Measurements from ENCODE around the gene NUBP2. TPM values are rescaled to one million over a fixed set of nuclear protein-coding genes. Genes with fewer than 3 reads are reported as not detected.

NUBP2 gene
- total RNA-seq, 2 experiments from 2014 or later: 45.9 to 48.0 TPM

DNA sequence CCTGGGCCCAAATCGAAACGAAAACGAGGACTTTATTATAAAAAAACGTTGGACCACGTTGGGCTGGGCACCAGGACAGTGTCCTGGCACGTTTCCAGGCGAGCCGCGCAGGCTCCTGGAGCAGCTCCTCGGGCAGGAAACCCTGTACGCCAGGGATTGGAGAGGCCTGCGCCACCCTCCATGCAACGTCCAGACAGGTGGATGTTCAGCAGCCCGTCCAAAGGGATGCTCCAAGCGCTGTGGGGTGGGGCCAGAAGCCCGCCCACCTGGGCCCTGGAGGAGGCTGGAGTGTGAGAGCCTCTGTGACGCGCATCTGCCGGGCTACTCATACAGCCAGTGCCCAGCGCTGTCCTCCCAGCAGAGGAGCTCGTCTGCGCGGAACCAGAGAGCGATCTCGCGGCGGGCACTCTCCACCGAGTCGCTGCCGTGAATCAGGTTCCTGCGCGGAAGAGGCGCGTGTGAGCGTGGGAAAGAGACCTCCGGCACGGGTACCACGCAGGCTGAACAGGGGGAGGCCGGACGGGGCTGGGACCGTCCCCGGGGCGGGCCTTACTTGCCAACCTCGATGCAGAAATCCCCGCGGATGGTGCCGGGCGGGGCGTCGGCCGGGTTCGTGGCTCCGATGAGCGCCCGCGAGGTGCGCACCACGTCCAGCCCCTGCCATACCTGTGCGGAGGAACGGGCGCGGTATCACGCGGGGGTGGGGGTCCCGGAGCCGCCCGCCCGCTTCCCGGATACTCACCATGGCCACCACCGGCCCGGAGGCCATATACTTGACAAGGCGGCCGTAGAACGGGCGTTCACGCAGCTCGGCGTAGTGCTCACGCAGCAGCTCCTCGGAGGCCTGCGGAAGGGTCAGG lies 12.2 kb upstream of the NUBP2 start:
- H3K4me1 Mint-ChIP-seq (ENCODE audit: low read depth): peaks cover 6% of the 10 kb centered on the region
- DNase-seq: peak; percentile 74
- H3K27ac Mint-ChIP-seq: peak overlapping the region; percentile 82
- H3K36me3 Mint-ChIP-seq: peaks cover 21% of the 10 kb centered on the region
- H3K4me3 Mint-ChIP-seq: peak overlapping the region; percentile 94
- H3K9me3 Mint-ChIP-seq: no peaks in the 10 kb centered on the region
- H3K27me3 Mint-ChIP-seq: no peaks in the 10 kb centered on the region
- CTCF ChIA-PET: interaction anchor here (1.0 to 4.8 kb wide), 2 partner anchors 12 to 64 kb away, joined by 3 to 42 read pairs; partner anchors contain the start of genes MAPK8IP3, NUBP2 and SPSB3
- POLR2A ChIA-PET: interaction anchor here (0.8 to 5.3 kb wide), 2 partner anchors 11 kb away, joined by 3 to 56 read pairs; partner anchors contain the start of genes NUBP2 and SPSB3
- intact Hi-C loops (cut with micrococcal nuclease): loop anchor here (2.0 to 5.0 kb wide), 2 partner anchors 64 to 158 kb away; partner anchors contain the start of genes CRAMP1, IFT140 and MAPK8IP3

DNA sequence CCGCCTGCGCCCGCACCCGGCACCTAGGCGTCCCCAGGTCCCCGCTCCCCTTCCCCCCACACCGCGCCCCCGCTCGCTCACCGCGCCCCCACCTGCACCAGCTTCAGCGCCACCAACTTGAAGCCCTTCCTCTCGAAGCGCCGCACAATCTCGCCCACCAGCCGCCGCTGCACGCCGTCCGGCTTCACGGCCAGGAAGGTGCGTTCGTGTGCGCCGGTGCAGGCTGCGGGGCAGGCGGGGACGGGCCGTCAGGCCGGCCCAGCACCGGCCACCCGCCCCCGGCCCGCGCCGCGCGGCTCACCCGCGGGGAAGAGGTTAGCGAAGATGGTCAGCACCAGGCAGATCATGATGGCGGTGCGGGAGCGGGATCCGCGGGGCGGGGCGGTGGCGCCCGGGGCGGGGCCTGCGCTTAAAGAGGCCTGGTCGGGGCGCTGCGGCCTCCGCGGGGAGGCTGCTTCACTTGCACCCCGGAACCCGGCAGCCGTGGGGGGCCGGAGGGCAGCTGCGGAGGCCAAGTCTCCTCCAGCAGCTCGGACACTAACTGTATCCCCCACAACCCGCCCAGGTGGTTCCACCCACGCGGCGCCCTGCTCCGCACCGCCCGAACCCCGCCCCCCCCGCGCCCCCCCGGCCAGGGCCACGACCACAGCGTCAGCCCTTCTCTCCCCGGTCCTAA lies 11.4 kb upstream of the NUBP2 start, which contains the start of gene NME3:
TSS of gene NME3 (minus strand) at position 356 of the 676 bp plus-strand sequence. CDS start at position 347, 9 bp downstream.
- intact Hi-C loops (cut with micrococcal nuclease): loop anchor here (2.0 to 5.0 kb wide), 2 partner anchors 65 to 159 kb away; partner anchors contain the start of genes CRAMP1, IFT140 and MAPK8IP3

DNA sequence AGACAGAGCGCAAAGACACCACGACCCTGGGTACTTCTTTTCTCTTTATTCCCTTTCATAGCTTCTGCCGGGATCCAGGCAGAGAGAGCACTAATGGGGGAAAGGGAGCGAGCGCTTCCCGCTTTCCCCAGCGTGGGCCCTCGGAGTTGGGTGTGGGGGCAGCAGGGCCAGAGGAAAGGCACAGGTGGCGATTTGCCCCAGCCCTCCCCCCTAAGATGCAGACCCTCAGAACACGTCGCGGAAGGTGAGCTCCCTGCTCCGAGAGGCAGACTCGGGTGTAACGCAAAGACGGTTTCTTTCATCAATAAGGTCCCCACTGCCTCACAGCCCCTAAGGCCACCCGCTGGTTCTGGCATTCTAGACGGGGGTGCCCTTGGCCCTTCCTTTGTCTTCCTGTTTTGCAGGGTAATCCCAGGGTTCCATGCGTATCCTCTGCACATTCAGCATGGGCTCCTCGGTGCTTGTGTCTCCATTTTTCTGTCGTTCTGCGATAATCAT lies 10.8 kb upstream of the NUBP2 start:
- no peak for DNase-seq
- peaks cover 21% of the 10 kb centered on the region for H3K36me3 Mint-ChIP-seq
- peak overlapping the region; percentile 94 for H3K4me3 Mint-ChIP-seq
- no peaks in the 10 kb centered on the region for H3K27me3 Mint-ChIP-seq
- peak overlapping the region; percentile 94 for H3K27ac Mint-ChIP-seq
- no peaks in the 10 kb centered on the region for H3K9me3 Mint-ChIP-seq
- H3K4me1 Mint-ChIP-seq (ENCODE audit: low read depth): peaks cover 6% of the 10 kb centered on the region
- intact Hi-C loops (cut with micrococcal nuclease): loop anchor here (2.0 to 5.0 kb wide), 3 partner anchors 65 to 351 kb away; partner anchors contain the start of genes CRAMP1, IFT140, MAPK8IP3 and UQCC4
- ChIA-PET CTCF (interaction anchor here (1.1 to 4.8 kb wide), 4 partner anchors 11 to 157 kb away, joined by 3 to 42 read pairs (median 8); partner anchors contain the start of genes JPT2, MAPK8IP3, NUBP2 and SPSB3), POLR2A (interaction anchor here (0.6 to 5.3 kb wide), 4 partner anchors 10 to 444 kb away, joined by 3 to 56 read pairs (median 4); partner anchors contain the start of genes NUBP2 and SPSB3)

More for the DNA sequence above, 11.4 kb upstream of the NUBP2 start, which contains the start of gene NME3:
- Mint-ChIP-seq H3K36me3 (peaks cover 21% of the 10 kb centered on the region), H3K27ac (peak within 1 kb of the TSS; percentile 94), H3K27me3 (no peaks in the 10 kb centered on the region), H3K4me3 (peak within 1 kb of the TSS; percentile 94), H3K4me1 (ENCODE audit: low read depth) (peaks cover 6% of the 10 kb centered on the region), H3K9me3 (no peaks in the 10 kb centered on the region)
- POLR2A ChIA-PET: interaction anchor here (0.8 to 5.3 kb wide), 3 partner anchors 10 to 55 kb away, joined by 3 to 56 read pairs (median 3); partner anchors contain the start of genes NUBP2 and SPSB3
- DNase-seq: peak; percentile 87
- CTCF ChIA-PET: interaction anchor here (2.7 to 4.8 kb wide), 2 partner anchors 12 to 65 kb away, joined by 13 to 42 read pairs; partner anchors contain the start of genes MAPK8IP3, NUBP2 and SPSB3

DNA sequence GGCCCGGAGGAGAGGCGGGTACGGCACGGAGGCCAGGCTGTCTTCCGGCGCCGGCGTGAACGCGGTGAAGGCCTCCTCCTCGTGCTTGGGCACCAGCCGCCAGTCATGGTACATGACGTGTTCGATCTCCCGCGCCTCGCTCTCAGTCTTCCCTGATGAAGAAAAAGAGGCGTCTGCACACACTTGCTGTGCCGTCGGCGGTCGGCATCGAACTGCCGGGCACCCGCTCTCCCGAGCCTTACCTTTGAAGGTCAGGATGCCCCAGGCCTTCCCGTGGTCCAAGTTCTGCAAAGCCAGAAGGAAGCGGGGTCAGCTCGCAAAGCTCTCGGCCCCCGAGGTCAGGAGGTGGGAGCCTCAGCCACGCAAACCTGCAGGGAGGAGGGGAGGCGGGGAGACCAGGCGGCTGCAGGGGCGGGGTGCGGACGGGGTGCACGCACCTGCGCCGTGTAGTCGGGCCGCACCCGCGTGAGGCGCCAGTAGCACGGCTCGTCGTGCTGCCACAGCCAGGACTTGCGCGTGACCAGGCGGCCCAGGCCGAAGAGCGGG lies 10.3 kb upstream of the NUBP2 start, which contains the start of gene EME2:
TSS of gene EME2 (plus strand) at position 449 of the 546 bp plus-strand sequence. CDS start 418 bp downstream, outside the sequence.
- CTCF ChIA-PET: interaction anchor here (1.1 to 4.8 kb wide), 4 partner anchors 11 to 157 kb away, joined by 3 to 42 read pairs (median 8); partner anchors contain the start of genes JPT2, MAPK8IP3, NUBP2 and SPSB3
- peaks cover 6% of the 10 kb centered on the region for H3K4me1 Mint-ChIP-seq (ENCODE audit: low read depth)
- peak within 1 kb of the TSS; percentile 94 for H3K27ac Mint-ChIP-seq
- no peaks in the 10 kb centered on the region for H3K9me3 Mint-ChIP-seq
- DNase-seq: peak; percentile 74
- peaks cover 19% of the 10 kb centered on the region for H3K36me3 Mint-ChIP-seq
- peak within 1 kb of the TSS; percentile 94 for H3K4me3 Mint-ChIP-seq
- intact Hi-C loops (cut with micrococcal nuclease): loop anchor here (2.0 to 5.0 kb wide), 2 partner anchors 160 to 352 kb away; partner anchors contain the start of genes CRAMP1, IFT140 and UQCC4
- POLR2A ChIA-PET: interaction anchor here (0.6 to 5.3 kb wide), 5 partner anchors 9 to 444 kb away, joined by 3 to 56 read pairs (median 4); partner anchors contain the start of genes NUBP2, RPS2 and SPSB3
- no peaks in the 10 kb centered on the region for H3K27me3 Mint-ChIP-seq

DNA sequence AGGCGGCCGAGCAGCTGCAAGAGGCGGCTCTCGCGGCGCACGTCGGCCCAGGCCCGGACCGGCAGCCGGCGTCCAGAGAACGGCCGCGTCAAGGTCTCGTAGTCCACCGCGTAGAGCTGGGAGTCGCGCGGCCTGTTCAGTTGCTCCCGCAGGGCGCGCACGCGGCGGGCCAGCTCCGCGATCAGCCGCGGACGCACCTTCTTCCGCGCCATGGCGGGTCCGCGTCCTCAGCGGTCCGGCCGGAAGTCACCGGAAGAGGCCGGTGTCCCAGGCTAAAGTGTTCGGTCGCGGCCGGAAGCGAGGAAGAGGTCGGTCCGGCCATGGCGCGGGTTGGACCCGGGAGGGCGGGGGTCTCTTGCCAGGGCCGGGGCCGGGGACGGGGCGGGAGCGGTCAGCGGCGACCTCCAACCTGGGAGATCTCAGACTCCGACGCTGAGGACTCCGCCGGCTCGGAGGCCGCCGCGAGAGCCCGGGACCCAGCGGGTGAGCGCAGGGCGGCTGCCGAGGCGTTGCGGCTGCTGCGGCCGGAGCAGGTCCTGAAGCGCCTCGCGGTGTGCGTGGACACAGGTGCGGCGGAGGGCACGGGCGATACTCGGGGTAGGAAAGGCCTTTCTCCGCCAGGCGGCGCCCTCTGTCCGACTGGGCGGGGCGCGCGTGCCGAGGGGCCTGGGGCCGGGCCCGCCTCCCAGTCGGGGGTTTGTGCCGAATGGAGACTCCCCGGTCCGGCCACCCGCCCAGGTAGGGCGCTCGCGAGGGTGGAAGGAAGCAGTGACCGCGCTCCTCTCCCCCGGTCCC lies 9.7 kb upstream of the NUBP2 start, which contains the start of gene MRPS34:
TSS of gene MRPS34 (minus strand) at position 227 of the 795 bp plus-strand sequence. CDS start at position 212, 15 bp downstream.
- Mint-ChIP-seq H3K36me3 (peaks cover 16% of the 10 kb centered on the region), H3K27ac (peak within 1 kb of the TSS; percentile 94), H3K9me3 (no peaks in the 10 kb centered on the region), H3K27me3 (no peaks in the 10 kb centered on the region), H3K4me3 (peak within 1 kb of the TSS; percentile 94), H3K4me1 (ENCODE audit: low read depth) (peaks cover 6% of the 10 kb centered on the region)
- peak; percentile 87 for DNase-seq
- intact Hi-C loops (cut with micrococcal nuclease): loop anchor here (1.0 to 5.0 kb wide), 3 partner anchors 9 to 352 kb away; partner anchors contain the start of genes CRAMP1, IFT140, NUBP2 and SPSB3
- ChIA-PET POLR2A (interaction anchor here (1.0 to 5.3 kb wide), 4 partner anchors 8 to 192 kb away, joined by 3 to 56 read pairs (median 6); partner anchors contain the start of genes NUBP2, RPS2 and SPSB3), CTCF (interaction anchor here (0.7 to 4.8 kb wide), 5 partner anchors 10 to 382 kb away, joined by 3 to 42 read pairs (median 3); partner anchors contain the start of genes JPT2, MAPK8IP3, NUBP2 and SPSB3)

DNA sequence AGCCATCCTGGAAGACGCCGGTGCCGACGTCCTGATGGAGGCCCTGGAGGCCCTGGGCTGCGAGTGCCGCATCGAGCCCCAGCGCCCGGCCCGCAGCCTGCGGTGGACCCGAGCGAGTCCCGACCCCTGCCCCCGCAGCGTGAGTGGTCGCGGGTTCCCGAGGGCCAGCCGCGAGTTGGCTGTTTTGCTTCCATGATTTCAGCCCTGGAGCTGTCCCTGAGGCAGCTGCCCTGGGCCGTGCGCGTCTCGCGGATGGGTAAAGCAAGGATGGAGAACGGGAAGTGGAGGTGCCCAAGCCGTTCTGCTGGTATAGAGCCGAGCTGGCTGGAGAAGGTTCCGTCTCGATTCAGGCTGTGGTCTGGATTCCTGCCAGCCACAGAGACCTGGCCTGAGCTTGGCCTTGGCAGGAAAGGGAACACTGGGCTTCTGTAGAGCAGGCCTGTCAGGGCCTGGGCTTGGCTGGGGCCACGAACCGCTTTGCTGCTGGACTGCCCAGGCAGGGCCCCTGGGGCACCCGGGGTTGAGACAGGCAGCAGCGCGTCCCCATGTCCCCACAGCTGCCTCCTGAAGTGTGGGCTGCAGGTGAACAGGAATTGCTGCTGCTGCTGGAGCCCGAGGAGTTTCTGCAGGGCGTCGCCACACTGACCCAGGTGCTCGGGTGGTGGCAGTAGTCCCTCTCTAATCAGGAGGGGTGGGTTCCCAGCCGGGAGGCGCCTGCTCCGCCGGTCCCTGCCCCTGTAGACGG lies 8.9 kb upstream of the NUBP2 start:
- peaks cover 15% of the 10 kb centered on the region for H3K36me3 Mint-ChIP-seq
- peak overlapping the region; percentile 94 for H3K4me3 Mint-ChIP-seq
- H3K27me3 Mint-ChIP-seq: no peaks in the 10 kb centered on the region
- H3K9me3 Mint-ChIP-seq: no peaks in the 10 kb centered on the region
- ChIA-PET CTCF (interaction anchor here (0.7 to 4.8 kb wide), 5 partner anchors 9 to 381 kb away, joined by 3 to 42 read pairs (median 4); partner anchors contain the start of genes MAPK8IP3, NUBP2, SPSB3 and TRAF7), POLR2A (interaction anchor here (1.0 kb wide), 1 partner anchor 9 kb away, joined by 8 read pairs; the partner anchor contains the start of genes NUBP2 and SPSB3)
- peak; percentile 38 for DNase-seq
- peak overlapping the region; percentile 69 for H3K27ac Mint-ChIP-seq
- intact Hi-C loops (cut with micrococcal nuclease): loop anchor here (1.0 to 5.0 kb wide), 3 partner anchors 8 to 353 kb away; partner anchors contain the start of genes CRAMP1, IFT140, NUBP2 and SPSB3
- H3K4me1 Mint-ChIP-seq (ENCODE audit: low read depth): peaks cover 6% of the 10 kb centered on the region

DNA sequence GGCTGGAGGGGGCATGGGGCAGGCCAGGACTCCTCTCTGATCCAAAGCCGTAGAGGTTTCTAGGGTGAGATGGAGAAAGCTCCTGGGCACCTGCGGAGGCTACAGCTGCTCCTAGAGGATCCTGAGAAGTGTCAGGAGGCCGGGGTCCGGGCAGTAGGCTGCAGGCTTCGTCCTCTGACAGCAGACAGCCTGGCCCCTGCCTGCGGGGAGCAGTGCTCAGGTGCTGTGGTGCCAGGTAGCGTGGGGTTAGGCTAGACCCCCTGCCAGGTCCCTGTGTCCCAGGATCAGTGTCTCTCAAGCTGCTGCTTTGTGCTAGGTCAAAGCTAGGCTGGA lies 8.3 kb upstream of the NUBP2 start:
- CTCF ChIA-PET: interaction anchor here (1.0 to 4.8 kb wide), 2 partner anchors 9 to 155 kb away, joined by 4 to 42 read pairs; partner anchors contain the start of genes NUBP2 and SPSB3
- H3K4me3 Mint-ChIP-seq: no peak overlapping the region
- H3K27me3 Mint-ChIP-seq: no peaks in the 10 kb centered on the region
- H3K27ac Mint-ChIP-seq: no peak overlapping the region
- intact Hi-C loops (cut with micrococcal nuclease): loop anchor here (5.0 kb wide), 1 partner anchor 162 kb away; the partner anchor contains the start of genes CRAMP1 and IFT140
- H3K4me1 Mint-ChIP-seq (ENCODE audit: low read depth): peaks cover 6% of the 10 kb centered on the region
- DNase-seq: no peak
- POLR2A ChIA-PET: interaction anchor here (1.0 kb wide), 1 partner anchor 8 kb away, joined by 8 read pairs; the partner anchor contains the start of genes NUBP2 and SPSB3
- H3K9me3 Mint-ChIP-seq: no peaks in the 10 kb centered on the region
- H3K36me3 Mint-ChIP-seq: peaks cover 15% of the 10 kb centered on the region

DNA sequence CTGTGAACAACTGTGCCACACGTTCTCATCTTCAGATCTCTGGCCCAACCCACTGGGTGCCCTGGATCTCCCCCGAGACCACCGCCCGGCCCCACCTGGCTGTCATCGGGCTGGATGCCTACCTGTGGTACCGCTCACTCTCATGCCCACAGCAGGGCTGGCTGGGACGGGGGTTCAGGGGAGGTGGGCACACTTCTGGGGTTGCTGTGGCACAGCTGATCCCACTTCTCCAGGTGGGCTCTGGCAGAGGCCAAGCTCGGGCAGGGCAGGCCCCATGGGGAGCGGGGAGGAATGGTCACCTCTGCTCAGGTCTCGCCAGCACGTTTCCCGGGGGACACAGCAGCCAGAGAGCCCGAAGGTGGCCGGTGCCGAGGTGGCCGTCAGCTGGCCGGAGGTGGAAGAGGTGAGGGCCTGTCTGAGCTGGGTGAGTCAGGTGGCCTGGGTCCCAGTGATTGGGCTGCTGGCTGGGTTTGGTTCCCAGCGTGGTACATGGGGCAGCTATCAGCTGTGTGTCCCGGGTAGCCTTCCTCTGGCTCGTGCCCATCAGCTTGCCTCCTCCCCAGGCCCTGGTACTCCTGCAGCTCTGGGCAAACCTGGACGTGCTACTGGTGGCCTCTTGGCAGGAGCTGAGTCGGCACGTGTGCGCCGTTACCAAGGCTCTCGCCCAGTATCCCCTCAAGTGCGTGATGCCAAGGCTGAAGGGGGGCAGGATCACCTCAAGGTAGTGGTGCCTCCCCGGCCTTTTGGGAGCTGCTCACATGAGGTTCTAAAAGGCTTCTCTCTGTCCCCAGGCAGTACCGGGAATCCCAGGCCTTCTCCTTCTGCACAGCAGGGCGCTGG lies 7.5 kb upstream of the NUBP2 start:
- Mint-ChIP-seq H3K27ac (no peak overlapping the region), H3K27me3 (no peaks in the 10 kb centered on the region), H3K4me1 (ENCODE audit: low read depth) (peaks cover 3% of the 10 kb centered on the region), H3K9me3 (no peaks in the 10 kb centered on the region), H3K36me3 (peaks cover 13% of the 10 kb centered on the region), H3K4me3 (no peak overlapping the region)
- ChIA-PET POLR2A (no interaction called here), CTCF (interaction anchor here (0.6 to 4.8 kb wide), 4 partner anchors 8 to 155 kb away, joined by 3 to 42 read pairs (median 4); partner anchors contain the start of genes NUBP2 and SPSB3)
- intact Hi-C loops (cut with micrococcal nuclease): no loop called here
- no peak for DNase-seq

Data from activated CD4-positive, alpha-beta memory T cell treated with anti-CD3 and anti-CD28 coated beads for 36 hours (primary cell).